ENCODE results near the gene STRN4. TPM values are rescaled to one million over a fixed set of nuclear protein-coding genes. Genes with fewer than 3 reads are reported as not detected.

The STRN4 gene
- total RNA-seq, 1 donor from 2014 or later = 105 TPM

GRCh38 chr19:46727757-46728156 lies 18.5 kb downstream of the STRN4 start:
- H3K4me3 Mint-ChIP-seq = no peak overlapping the region
- H3K9me3 Mint-ChIP-seq = no peaks in the 10 kb centered on the region
- no peak for TF ChIP-seq CTCF (conservative IDR thresholded peaks at IDR 0.05)
- peaks cover 8% of the 10 kb centered on the region for H3K36me3 Mint-ChIP-seq
- no peak overlapping the region for H3K27ac Mint-ChIP-seq
- H3K4me1 Mint-ChIP-seq (ENCODE audit: unreplicated experiment) = peaks cover 22% of the 10 kb centered on the region
- no peak for DNase-seq (ENCODE audit: extremely low spot score, unreplicated experiment)
- H3K27me3 Mint-ChIP-seq = no peaks in the 10 kb centered on the region

GRCh38 chr19:46726971-46727501 lies 19.2 kb downstream of the STRN4 start:
- Mint-ChIP-seq H3K4me3 (no peak overlapping the region), H3K4me1 (ENCODE audit: unreplicated experiment) (peaks cover 19% of the 10 kb centered on the region), H3K36me3 (peaks cover 10% of the 10 kb centered on the region), H3K27me3 (no peaks in the 10 kb centered on the region), H3K9me3 (no peaks in the 10 kb centered on the region), H3K27ac (no peak overlapping the region)
- DNase-seq (ENCODE audit: extremely low spot score, unreplicated experiment) = no peak
- TF ChIP-seq CTCF (conservative IDR thresholded peaks at IDR 0.05) = no peak

- H3K27ac Mint-ChIP-seq = no peak overlapping the region
- H3K9me3 Mint-ChIP-seq = no peaks in the 10 kb centered on the region
Measured at GRCh38 chr19:46726551-46726950, 19.7 kb downstream of the STRN4 start.

GRCh38 chr19:46725859-46726393 lies 20.3 kb downstream of the STRN4 start:
- H3K9me3 Mint-ChIP-seq = no peaks in the 10 kb centered on the region
- peaks cover 9% of the 10 kb centered on the region for H3K36me3 Mint-ChIP-seq

More at GRCh38 chr19:46726551-46726950, 19.7 kb downstream of the STRN4 start:
- Mint-ChIP-seq H3K27me3 (no peaks in the 10 kb centered on the region), H3K4me3 (no peak overlapping the region), H3K4me1 (ENCODE audit: unreplicated experiment) (peaks cover 14% of the 10 kb centered on the region), H3K36me3 (peaks cover 12% of the 10 kb centered on the region)
- no peak for TF ChIP-seq CTCF (conservative IDR thresholded peaks at IDR 0.05)
- no peak for DNase-seq (ENCODE audit: extremely low spot score, unreplicated experiment)

GRCh38 chr19:46725036-46725820 lies 21.0 kb downstream of the STRN4 start:
- no peaks in the 10 kb centered on the region for H3K9me3 Mint-ChIP-seq
- H3K27ac Mint-ChIP-seq = no peak overlapping the region
- H3K4me3 Mint-ChIP-seq = no peak overlapping the region
- no peak for DNase-seq (ENCODE audit: extremely low spot score, unreplicated experiment)
- H3K4me1 Mint-ChIP-seq (ENCODE audit: unreplicated experiment) = peaks cover 7% of the 10 kb centered on the region
- TF ChIP-seq CTCF (conservative IDR thresholded peaks at IDR 0.05) = no peak
- peaks cover 8% of the 10 kb centered on the region for H3K36me3 Mint-ChIP-seq
- H3K27me3 Mint-ChIP-seq = no peaks in the 10 kb centered on the region

More at GRCh38 chr19:46725859-46726393, 20.3 kb downstream of the STRN4 start:
- H3K27me3 Mint-ChIP-seq = no peaks in the 10 kb centered on the region
- H3K4me3 Mint-ChIP-seq = no peak overlapping the region
- no peak overlapping the region for H3K27ac Mint-ChIP-seq
- no peak for DNase-seq (ENCODE audit: extremely low spot score, unreplicated experiment)
- H3K4me1 Mint-ChIP-seq (ENCODE audit: unreplicated experiment) = peaks cover 10% of the 10 kb centered on the region
- TF ChIP-seq CTCF (conservative IDR thresholded peaks at IDR 0.05) = no peak
